ENCODE data around the gene ERBB4. TPM values are rescaled to one million over a fixed set of nuclear protein-coding genes. Genes with fewer than 3 reads are reported as not detected.
A peak's percentile ranks its signal among the peaks of the same experiment; 100 is the strongest.

Gene ERBB4
- total RNA-seq, 1 experiment from 2014 or later: 0.04 TPM

DNA sequence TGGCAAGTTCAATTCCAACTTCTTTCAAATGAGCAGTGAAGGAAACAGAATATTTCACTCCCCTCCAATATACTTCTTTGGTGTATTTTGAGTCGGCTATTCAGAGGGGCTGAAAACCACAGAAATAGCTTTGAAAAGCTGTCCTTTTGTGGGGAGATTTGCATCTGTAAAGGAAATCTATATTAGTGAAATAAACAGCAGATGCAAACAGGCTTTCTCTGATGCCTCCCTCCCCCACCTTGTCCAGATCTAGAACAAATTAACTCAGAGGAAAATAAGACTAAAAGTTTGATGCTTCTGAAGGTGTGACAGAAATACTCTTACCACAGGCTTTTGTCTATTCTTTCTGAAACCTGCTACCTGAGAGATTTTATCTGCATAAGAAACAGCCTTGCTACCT lies 1173.7 kb downstream of the ERBB4 start:
- no peak overlapping the region for H3K4ac ChIP-seq (ENCODE audit: low read depth, low read length)
- no peak overlapping the region for H3K18ac ChIP-seq (ENCODE audit: insufficient read length, low read depth, low read length)
- Mint-ChIP-seq H3K4me3 (no peak overlapping the region), H3K36me3 (ENCODE audit: insufficient read depth in 1 of 3, low read depth in 3 of 3) (peaks cover 7 to 23% (median 12%) of the 10 kb centered on the region in 3 experiments), H3K27me3 (ENCODE audit: low read depth) (no peaks in the 10 kb centered on the region), H3K4me1 (peaks cover 51 to 62% of the 10 kb centered on the region in 2 experiments), H3K27ac (peak overlapping the region in 2 of 3 experiments; percentile 46 to 52; a peak in 2 of 7 replicates), H3K9me3 (peaks cover 12 to 15% of the 10 kb centered on the region in 2 experiments)
- no peaks in the 10 kb centered on the region for H3K79me2 ChIP-seq (ENCODE audit: insufficient read depth, low read length)
- H2BK20ac ChIP-seq (ENCODE audit: low read depth, low read length, poor library complexity, severe bottlenecking): no peak overlapping the region
- no peak overlapping the region for H4K8ac ChIP-seq (replicated peaks; ENCODE audit: insufficient read length, low read depth, low read length)
- no CpG with 5 or more reads among the region's 1 CpG for WGBS (ENCODE audit: extremely low coverage, insufficient read length, low lambda C conversion rate)
- H4K91ac ChIP-seq (ENCODE audit: insufficient read length, low read depth, low read length): no peak overlapping the region
- TF ChIP-seq, protein P1, sequence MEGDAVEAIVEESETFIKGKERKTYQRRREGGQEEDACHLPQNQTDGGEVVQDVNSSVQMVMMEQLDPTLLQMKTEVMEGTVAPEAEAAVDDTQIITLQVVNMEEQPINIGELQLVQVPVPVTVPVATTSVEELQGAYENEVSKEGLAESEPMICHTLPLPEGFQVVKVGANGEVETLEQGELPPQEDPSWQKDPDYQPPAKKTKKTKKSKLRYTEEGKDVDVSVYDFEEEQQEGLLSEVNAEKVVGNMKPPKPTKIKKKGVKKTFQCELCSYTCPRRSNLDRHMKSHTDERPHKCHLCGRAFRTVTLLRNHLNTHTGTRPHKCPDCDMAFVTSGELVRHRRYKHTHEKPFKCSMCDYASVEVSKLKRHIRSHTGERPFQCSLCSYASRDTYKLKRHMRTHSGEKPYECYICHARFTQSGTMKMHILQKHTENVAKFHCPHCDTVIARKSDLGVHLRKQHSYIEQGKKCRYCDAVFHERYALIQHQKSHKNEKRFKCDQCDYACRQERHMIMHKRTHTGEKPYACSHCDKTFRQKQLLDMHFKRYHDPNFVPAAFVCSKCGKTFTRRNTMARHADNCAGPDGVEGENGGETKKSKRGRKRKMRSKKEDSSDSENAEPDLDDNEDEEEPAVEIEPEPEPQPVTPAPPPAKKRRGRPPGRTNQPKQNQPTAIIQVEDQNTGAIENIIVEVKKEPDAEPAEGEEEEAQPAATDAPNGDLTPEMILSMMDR (conservative IDR thresholded peaks at IDR 0.05): no peak
- H3K9me3 ChIP-seq (ENCODE audit: control insufficient read depth, low read depth, low read length): no peaks in the 10 kb centered on the region
- H3K79me1 ChIP-seq (ENCODE audit: insufficient read depth, low read depth, low read length, poor library complexity, severe bottlenecking): no peaks in the 10 kb centered on the region
- H3T11ph ChIP-seq (ENCODE audit: low read length): no peak overlapping the region
- no peak overlapping the region for H2BK15ac ChIP-seq (ENCODE audit: low read depth, low read length)
- H4K5ac ChIP-seq (ENCODE audit: insufficient read length, low read depth, low read length): no peak overlapping the region
- no peak overlapping the region for H3K27ac ChIP-seq (ENCODE audit: insufficient read length, low read depth, low read length)
- peaks cover 13% of the 10 kb centered on the region; the same call in 1 of the 2 replicates for H3K4me1 ChIP-seq (ENCODE audit: insufficient read depth, low read length)
- H3K14ac ChIP-seq (ENCODE audit: insufficient read depth, low read length): no peak overlapping the region
- H3K23me2 ChIP-seq (ENCODE audit: insufficient read length, low read depth, low read length, poor library complexity, severe bottlenecking): no peaks in the 10 kb centered on the region
- no peak overlapping the region for H3K9ac ChIP-seq (ENCODE audit: extremely low read depth, insufficient read length, low read length)
- no peaks in the 10 kb centered on the region for H4K20me1 ChIP-seq (ENCODE audit: control insufficient read depth, insufficient read depth, insufficient read length)
- no peak overlapping the region for H3K56ac ChIP-seq (ENCODE audit: insufficient read length, low read depth, low read length)
- no peak overlapping the region for H2AK5ac ChIP-seq (ENCODE audit: insufficient read length, low read length)
- no peak overlapping the region for H3K23ac ChIP-seq (ENCODE audit: insufficient read length, low read depth, low read length)
- no peak overlapping the region for H2BK5ac ChIP-seq (ENCODE audit: insufficient read length, low read length)
- H2BK120ac ChIP-seq (ENCODE audit: low read depth, low read length, poor library complexity, severe bottlenecking): no peak overlapping the region
- no peak overlapping the region for H2AFZ ChIP-seq (ENCODE audit: low read length)
- no peak for DNase-seq
- no peak overlapping the region for H2BK12ac ChIP-seq (ENCODE audit: insufficient read length, low read depth, low read length)
- peak overlapping the region; percentile 1 for H3K4me2 ChIP-seq (ENCODE audit: insufficient read depth, insufficient read length, low read length)
- H3K27me3 ChIP-seq (ENCODE audit: insufficient read depth, low read length): no peaks in the 10 kb centered on the region

Measured in H9 (cell line).